ENCODE results near the gene ZMYND12.

- TF ChIP-seq POLR2A (IDR thresholded peaks at IDR 0.05; ENCODE audit: low read depth, low read length) (no peak), CTCF (conservative IDR thresholded peaks at IDR 0.05; ENCODE audit: low read depth, low read length) (no peak), MXI1 (IDR thresholded peaks at IDR 0.05; ENCODE audit: borderline replicate concordance, low read depth, low read length) (no peak), CHD1 (IDR thresholded peaks at IDR 0.05; ENCODE audit: low read depth, low read length) (no peak), RFX5 (IDR thresholded peaks at IDR 0.05; ENCODE audit: low read depth, low read length) (no peak), SMC3 (IDR thresholded peaks at IDR 0.05; ENCODE audit: low read depth, low read length) (no peak), USF2 (IDR thresholded peaks at IDR 0.05; ENCODE audit: low read depth, low read length) (no peak), RAD21 (IDR thresholded peaks at IDR 0.05; ENCODE audit: low read length) (no peak), ELK1 (IDR thresholded peaks at IDR 0.05; ENCODE audit: borderline replicate concordance, low read depth, low read length) (no peak)
These were observed 13.2 kb downstream of the ZMYND12 start for GRCh38 chr1:42442662-42443061.

Measured in IMR-90 (cell line).